ENCODE results near the gene CRIP1. TPM values are rescaled to one million over a fixed set of nuclear protein-coding genes. Genes with fewer than 3 reads are reported as not detected.
A peak's percentile ranks its signal among the peaks of the same experiment; 100 is the strongest.

CRIP1 gene
- polyA plus RNA-seq, 1 experiment: 0.90 TPM

GRCh38 chr14:105488781-105489541, 2.3 kb downstream of the CRIP1 start:
- no peak for DNase-seq (ENCODE audit: low read depth)
- Histone ChIP-seq H3K27me3 (ENCODE audit: control insufficient read depth, insufficient read depth, low read length) (peaks cover 6% of the 10 kb centered on the region; the same call in 1 of the 2 replicates), H3K36me3 (ENCODE audit: control insufficient read depth, insufficient read depth, low read length) (no peaks in the 10 kb centered on the region; the same call in 1 of the 2 replicates), H3K4me3 (ENCODE audit: low read depth, low read length) (no peak overlapping the region)
- ChIA-PET POLR2A (no interaction called here), CTCF (interaction anchor here (0.5 to 4.2 kb wide), 23 partner anchors 8 to 626 kb away, joined by 3 to 84 read pairs (median 5); partner anchors contain the start of gene TMEM121)
- TF ChIP-seq, protein P1, sequence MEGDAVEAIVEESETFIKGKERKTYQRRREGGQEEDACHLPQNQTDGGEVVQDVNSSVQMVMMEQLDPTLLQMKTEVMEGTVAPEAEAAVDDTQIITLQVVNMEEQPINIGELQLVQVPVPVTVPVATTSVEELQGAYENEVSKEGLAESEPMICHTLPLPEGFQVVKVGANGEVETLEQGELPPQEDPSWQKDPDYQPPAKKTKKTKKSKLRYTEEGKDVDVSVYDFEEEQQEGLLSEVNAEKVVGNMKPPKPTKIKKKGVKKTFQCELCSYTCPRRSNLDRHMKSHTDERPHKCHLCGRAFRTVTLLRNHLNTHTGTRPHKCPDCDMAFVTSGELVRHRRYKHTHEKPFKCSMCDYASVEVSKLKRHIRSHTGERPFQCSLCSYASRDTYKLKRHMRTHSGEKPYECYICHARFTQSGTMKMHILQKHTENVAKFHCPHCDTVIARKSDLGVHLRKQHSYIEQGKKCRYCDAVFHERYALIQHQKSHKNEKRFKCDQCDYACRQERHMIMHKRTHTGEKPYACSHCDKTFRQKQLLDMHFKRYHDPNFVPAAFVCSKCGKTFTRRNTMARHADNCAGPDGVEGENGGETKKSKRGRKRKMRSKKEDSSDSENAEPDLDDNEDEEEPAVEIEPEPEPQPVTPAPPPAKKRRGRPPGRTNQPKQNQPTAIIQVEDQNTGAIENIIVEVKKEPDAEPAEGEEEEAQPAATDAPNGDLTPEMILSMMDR (IDR thresholded peaks at IDR 0.05; ENCODE audit: insufficient read depth, low read depth, low read length): no peak

- CTCF ChIA-PET: interaction anchor here (0.5 to 4.2 kb wide), 26 partner anchors 8 to 627 kb away, joined by 3 to 84 read pairs (median 5); partner anchors contain the start of gene TMEM121
These were observed 3.0 kb downstream of the CRIP1 start for GRCh38 chr14:105489542-105490266.

GRCh38 chr14:105490267-105490571, 3.5 kb downstream of the CRIP1 start:
- CTCF ChIA-PET: interaction anchor here (0.6 to 4.2 kb wide), 23 partner anchors 9 to 400 kb away, joined by 3 to 84 read pairs (median 5); no protein-coding TSS in a partner anchor
- DNase-seq (ENCODE audit: low read depth): no peak
- TF ChIP-seq, protein P1 (IDR thresholded peaks at IDR 0.05; ENCODE audit: insufficient read depth, low read depth, low read length): no peak
- POLR2A ChIA-PET: no interaction called here
- Histone ChIP-seq H3K27me3 (ENCODE audit: control insufficient read depth, insufficient read depth, low read length) (peaks cover 6% of the 10 kb centered on the region; the same call in 1 of the 2 replicates), H3K36me3 (ENCODE audit: control insufficient read depth, insufficient read depth, low read length) (no peaks in the 10 kb centered on the region; the same call in 1 of the 2 replicates), H3K4me3 (ENCODE audit: low read depth, low read length) (peak overlapping the region; percentile 74)

More at GRCh38 chr14:105489542-105490266, 3.0 kb downstream of the CRIP1 start:
- H3K4me3 ChIP-seq (ENCODE audit: low read depth, low read length): peak overlapping the region; percentile 74
- POLR2A ChIA-PET: interaction anchor here (0.7 kb wide), 1 partner anchor 350 kb away, joined by 9 read pairs; no protein-coding TSS in a partner anchor
- no peaks in the 10 kb centered on the region; the same call in 1 of the 2 replicates for H3K36me3 ChIP-seq (ENCODE audit: control insufficient read depth, insufficient read depth, low read length)
- H3K27me3 ChIP-seq (ENCODE audit: control insufficient read depth, insufficient read depth, low read length): peaks cover 6% of the 10 kb centered on the region; the same call in 1 of the 2 replicates
- TF ChIP-seq, protein P1 (IDR thresholded peaks at IDR 0.05; ENCODE audit: insufficient read depth, low read depth, low read length): peak; percentile 75
- no peak for DNase-seq (ENCODE audit: low read depth)

DNA sequence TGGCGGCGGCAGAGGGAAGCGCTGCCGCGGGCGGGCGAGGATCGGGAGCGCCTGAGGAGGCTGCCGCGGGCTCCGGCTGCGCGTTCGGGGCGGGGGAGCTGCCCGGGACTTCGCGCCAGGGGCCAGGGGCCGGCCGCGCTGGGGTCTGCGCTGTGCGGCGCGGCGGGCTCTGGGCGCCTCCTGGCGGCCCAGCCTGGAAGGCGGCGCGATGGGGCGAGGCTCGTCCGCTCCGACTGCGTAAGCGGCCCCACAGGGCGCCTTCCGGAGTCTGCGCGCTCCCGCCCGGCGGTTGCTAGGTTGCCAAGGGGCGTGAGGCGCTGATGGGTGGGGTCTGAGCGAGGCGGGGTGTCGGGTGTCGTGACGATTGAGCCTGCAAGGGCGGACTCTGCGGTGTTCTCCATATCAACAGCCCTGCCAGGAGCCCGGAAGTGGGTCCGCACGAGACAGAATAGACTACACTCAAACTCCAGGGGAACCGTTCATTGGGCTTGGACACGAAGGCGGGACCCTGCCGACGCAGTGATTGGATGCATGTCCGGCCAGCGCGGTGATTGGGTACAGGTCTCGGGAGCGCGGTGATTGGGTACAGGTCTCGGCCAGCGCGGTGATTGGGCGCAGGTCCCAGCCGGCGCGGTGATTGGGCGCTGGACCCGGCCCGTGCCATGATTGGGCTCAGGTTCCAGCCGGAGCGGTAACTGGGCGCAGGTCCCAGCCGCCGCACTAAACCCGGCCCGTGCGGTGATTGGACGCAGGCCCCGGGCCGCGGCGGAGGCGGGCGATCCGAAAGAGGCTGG, 4.1 kb downstream of the CRIP1 start, which contains the start of gene TEDC1:
TEDC1 (plus strand) TSS at position 675 of the 794 bp plus-strand sequence. CDS start 130 bp downstream, outside the sequence.
- ChIA-PET CTCF (interaction anchor here (0.6 to 4.2 kb wide), 19 partner anchors 9 to 133 kb away, joined by 3 to 84 read pairs (median 6); no protein-coding TSS in a partner anchor), POLR2A (no interaction called here)
- H3K36me3 ChIP-seq (ENCODE audit: control insufficient read depth, insufficient read depth, low read length): no peaks in the 10 kb centered on the region; the same call in 1 of the 2 replicates
- peak within 1 kb of the TSS; percentile 74 for H3K4me3 ChIP-seq (ENCODE audit: low read depth, low read length)
- DNase-seq (ENCODE audit: low read depth): peak; percentile 100
- TF ChIP-seq, protein P1 (IDR thresholded peaks at IDR 0.05; ENCODE audit: insufficient read depth, low read depth, low read length): peak; percentile 54
- peaks cover 6% of the 10 kb centered on the region; the same call in 1 of the 2 replicates for H3K27me3 ChIP-seq (ENCODE audit: control insufficient read depth, insufficient read depth, low read length)

All from BJ (cell line).